Endothelial cell of umbilical vein (primary cell): Measurements from ENCODE around the gene GHITM. TPM values are rescaled to one million over a fixed set of nuclear protein-coding genes. Genes with fewer than 3 reads are reported as not detected.

Source experiments
- BruUV-seq: library from RNA; stranded (reverse); fragments of 400-500 nt; replicated peaks from 2 replicates; lab custom pipeline; 2021; lab: Mats Ljungman, UMichigan
- CTCF ChIA-PET: fragments of 300-600, 350-600 bp; sonication (Branson Sonifier 250); formaldehyde crosslinking; loops from one replicate; lab custom pipeline; 2021; ENCODE audit warnings: antibody characterized with exemption, inconsistent platforms; lab: Charles Lee
- POLR2A ChIA-PET: fragments of 300-600, 350-600 bp; sonication (Branson Sonifier 250); formaldehyde crosslinking; loops from one replicate; lab custom pipeline; 2021; ENCODE audit warnings: antibody characterized with exemption, inconsistent platforms; lab: Charles Lee
- DNase-seq: peaks from one replicate; pipeline ENCODE4 v3.0.0-alpha.2; 2011; ENCODE audit warnings: low read depth, low spot score
- FAIRE-seq: peaks from 2 replicates; lab custom pipeline; 2011; peaks lifted over from hg19 to GRCh38; lab: Jason Lieb, UNC
- H2AFZ ChIP-seq: 2 replicates; pipeline ENCODE4 v1.6.0; 2012; ENCODE audit warnings: low read depth, low read length, control low read depth, inconsistent platforms
- H3K27ac ChIP-seq: 2 replicates; pipeline ENCODE4 v1.5.1; 2011; ENCODE audit warnings: low read depth, mild to moderate bottlenecking, control low read depth, low read length, moderate library complexity; ENCODE audit not compliant: insufficient read depth
- H3K27me3 ChIP-seq, 2 experiments: 2 replicates each; pipeline versions ENCODE4 v1.6.0 to v1.6.1; 2011; ENCODE audit warnings: low read length in 2 of 2, mixed read lengths in 1 of 2; ENCODE audit not compliant: control insufficient read depth in 2 of 2, insufficient read depth in 2 of 2
- H3K36me3 ChIP-seq, 2 experiments: 2 replicates in 1 of 2; 3 replicates in 1 of 2; pipeline ENCODE4 v1.5.1; 2011; ENCODE audit warnings: low read length in 2 of 2, mild to moderate bottlenecking in 1 of 2, moderate library complexity in 1 of 2; ENCODE audit not compliant: control insufficient read depth in 2 of 2, insufficient read depth in 2 of 2; ENCODE audit errors: extremely low read depth in 1 of 2
- H3K4me1 ChIP-seq: 3 replicates; pipeline ENCODE4 v1.5.1; 2011; ENCODE audit warnings: mild to moderate bottlenecking, low read length; ENCODE audit not compliant: control insufficient read depth, insufficient read depth; ENCODE audit errors: extremely low read depth
- H3K4me2 ChIP-seq: 2 replicates; pipeline ENCODE4 v1.6.1; 2011; ENCODE audit warnings: low read length, control low read depth, mixed read lengths; ENCODE audit not compliant: insufficient read depth
- H3K4me3 ChIP-seq, 3 experiments: fragments of 200-600 bp in 1 of 3; sonication (generic), shearing (Covaris generic) in 1 of 3; replicated peaks in 1 of 3; 2 replicates each; pipeline ENCODE4 v1.5.1; 2011 to 2016; ENCODE audit warnings: control low read depth in 3 of 3, low read length in 3 of 3, mild to moderate bottlenecking in 2 of 3, inconsistent platforms in 1 of 3, low read depth in 1 of 3, moderate library complexity in 1 of 3; ENCODE audit not compliant: insufficient read depth in 1 of 3
- H3K79me2 ChIP-seq: 2 replicates; pipeline ENCODE4 v1.6.0; 2012; ENCODE audit warnings: low read length, inconsistent platforms; ENCODE audit not compliant: control insufficient read depth, insufficient read depth
- H3K9ac ChIP-seq: replicated peaks from 2 replicates; pipeline ENCODE3; 2011; ENCODE audit warnings: low read length, control low read depth; ENCODE audit not compliant: insufficient read depth; ENCODE audit errors: extremely low read depth
- H3K9me1 ChIP-seq: replicated peaks from 3 replicates; pipeline ENCODE4 v1.6.0; 2011; ENCODE audit warnings: mild to moderate bottlenecking, low read length; ENCODE audit not compliant: control insufficient read depth, insufficient read depth; ENCODE audit errors: extremely low read depth
- H3K9me3 ChIP-seq: replicated peaks from 2 replicates; pipeline ENCODE4 v1.5.1; 2012; ENCODE audit warnings: low read length, inconsistent platforms; ENCODE audit not compliant: control insufficient read depth, insufficient read depth
- H4K20me1 ChIP-seq: replicated peaks from 2 replicates; pipeline ENCODE3; 2011; ENCODE audit warnings: mild to moderate bottlenecking, low read length; ENCODE audit not compliant: control insufficient read depth, insufficient read depth; ENCODE audit errors: extremely low read depth
- EZH2 ChIP-seq: IDR thresholded peaks from 2 replicates; pipeline ENCODE4 v1.6.1; 2012; ENCODE audit warnings: borderline replicate concordance, low read depth, mild to moderate bottlenecking, moderate library complexity, low read length, inconsistent platforms; ENCODE audit not compliant: severe bottlenecking
- FOS ChIP-seq: IDR thresholded peaks from 2 replicates; pipeline ENCODE4 v1.6.1; 2011; ENCODE audit warnings: mild to moderate bottlenecking, low read length, moderate library complexity, borderline replicate concordance; ENCODE audit not compliant: insufficient read depth
- GATA2 ChIP-seq: IDR thresholded peaks from 2 replicates; pipeline ENCODE4 v1.7.0; 2011; ENCODE audit warnings: low read depth, mild to moderate bottlenecking, moderate library complexity, mixed read lengths, low read length; ENCODE audit not compliant: insufficient read length, insufficient read depth
- JUN ChIP-seq: IDR thresholded peaks from 2 replicates; pipeline ENCODE4 v1.6.1; 2011; ENCODE audit warnings: borderline replicate concordance, low read depth; ENCODE audit not compliant: insufficient read length, insufficient read depth
- MAX ChIP-seq: IDR thresholded peaks from 2 replicates; pipeline ENCODE4 v1.6.1; 2011; ENCODE audit not compliant: insufficient read depth, insufficient read length
- MYC ChIP-seq: IDR thresholded peaks from one replicate; pipeline ENCODE4 v1.6.1; 2011; ENCODE audit warnings: mild to moderate bottlenecking, low read depth, low read length
- POLR2A ChIP-seq: IDR thresholded peaks from 2 replicates; pipeline ENCODE4 v1.6.1; 2012; ENCODE audit warnings: low read depth, mild to moderate bottlenecking, control low read depth, low read length
- POLR2AphosphoS5 ChIP-seq: IDR thresholded peaks from 2 replicates; pipeline ENCODE4 v1.6.1; 2012; ENCODE audit warnings: low read depth, mild to moderate bottlenecking, control low read depth, low read length, moderate library complexity; ENCODE audit not compliant: insufficient read depth
- dilution Hi-C: fragments of 300-500 bp; cut with MboI; formaldehyde crosslinking; loops from one replicate; pipeline ENCODE4 v1.15.0; 2019; ENCODE audit warnings: low sequenced_read_pairs; ENCODE audit not compliant: extremely low pct_ligation_motif_present
- intact Hi-C: fragments of 100-400 bp; cut with micrococcal nuclease; formaldehyde crosslinking; loops from one replicate; pipeline ENCODE4 v1.10.0; 2022
- polyA plus RNA-seq, 4 experiments: library from polyadenylated mRNA; depleted of rRNA in 3 of 4; stranded (reverse) in 3 of 4; unstranded in 1 of 4; fragments of >200 nt; gene quantifications; 2 replicates each; pipeline versions ENCODE4 v1.2.1 to v1.2.3, GENCODE V29; 2011 to 2012; ENCODE audit warnings: missing spikeins in 1 of 4
- total RNA-seq: library from RNA; stranded (reverse); gene quantifications from 2 replicates; pipeline ENCODE4 v1.2.3, GENCODE V29; 2021
- TF ChIP-seq, protein P1 (sequence below), 2 donors: IDR thresholded peaks; 1 replicate in 1 of 2; 2 replicates in 1 of 2; pipeline ENCODE4 v1.5.1; 2011; ENCODE audit warnings: low read length in 2 of 2, mild to moderate bottlenecking in 2 of 2, moderate library complexity in 2 of 2, control low read depth in 1 of 2, inconsistent platforms in 1 of 2, low read depth in 1 of 2; ENCODE audit not compliant: insufficient read depth in 1 of 2; ENCODE audit errors: extremely low read depth in 1 of 2

GHITM gene
- total and polyA plus RNA-seq, 2 donors (not counting 3 experiments of a cell fraction or from before 2014, with no cell fraction given) = 113 to 122 TPM

GRCh38 chr10:84172467-84173356 lies 33.4 kb downstream of the GHITM start:
- FAIRE-seq = no peak
- dilution Hi-C loops = no loop called here

More at GRCh38 chr10:84172467-84173356, 33.4 kb downstream of the GHITM start:
- CTCF ChIA-PET = no interaction called here
- no peak overlapping the region for H3K4me3 ChIP-seq
- H4K20me1 ChIP-seq = no peaks in the 10 kb centered on the region
- TF ChIP-seq MAX (no peak), GATA2 (no peak), MYC (no peak), EZH2 (no peak), JUN (no peak), POLR2AphosphoS5 (no peak), FOS (no peak), POLR2A (no peak)
- TF ChIP-seq, protein P1, sequence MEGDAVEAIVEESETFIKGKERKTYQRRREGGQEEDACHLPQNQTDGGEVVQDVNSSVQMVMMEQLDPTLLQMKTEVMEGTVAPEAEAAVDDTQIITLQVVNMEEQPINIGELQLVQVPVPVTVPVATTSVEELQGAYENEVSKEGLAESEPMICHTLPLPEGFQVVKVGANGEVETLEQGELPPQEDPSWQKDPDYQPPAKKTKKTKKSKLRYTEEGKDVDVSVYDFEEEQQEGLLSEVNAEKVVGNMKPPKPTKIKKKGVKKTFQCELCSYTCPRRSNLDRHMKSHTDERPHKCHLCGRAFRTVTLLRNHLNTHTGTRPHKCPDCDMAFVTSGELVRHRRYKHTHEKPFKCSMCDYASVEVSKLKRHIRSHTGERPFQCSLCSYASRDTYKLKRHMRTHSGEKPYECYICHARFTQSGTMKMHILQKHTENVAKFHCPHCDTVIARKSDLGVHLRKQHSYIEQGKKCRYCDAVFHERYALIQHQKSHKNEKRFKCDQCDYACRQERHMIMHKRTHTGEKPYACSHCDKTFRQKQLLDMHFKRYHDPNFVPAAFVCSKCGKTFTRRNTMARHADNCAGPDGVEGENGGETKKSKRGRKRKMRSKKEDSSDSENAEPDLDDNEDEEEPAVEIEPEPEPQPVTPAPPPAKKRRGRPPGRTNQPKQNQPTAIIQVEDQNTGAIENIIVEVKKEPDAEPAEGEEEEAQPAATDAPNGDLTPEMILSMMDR (IDR thresholded peaks at IDR 0.05; ENCODE audit: extremely low read depth in 1 of 2, insufficient read depth in 1 of 2, low read depth in 1 of 2, low read length in 2 of 2) = no peak
- no peaks in the 10 kb centered on the region for H3K79me2 ChIP-seq
- POLR2A ChIA-PET = no interaction called here
- intact Hi-C loops = no loop called here
- H3K9ac ChIP-seq = no peak overlapping the region
- no peaks in the 10 kb centered on the region for H3K9me3 ChIP-seq
- no peaks in the 10 kb centered on the region for H3K36me3 ChIP-seq
- H3K27ac ChIP-seq = no peak overlapping the region
- no peak overlapping the region for H3K4me2 ChIP-seq
- no peak for DNase-seq
- no peak overlapping the region for H2AFZ ChIP-seq
- no peaks in the 10 kb centered on the region for H3K27me3 ChIP-seq
- no peaks in the 10 kb centered on the region for H3K4me1 ChIP-seq
- no TSS peak for BruUV-seq
- H3K9me1 ChIP-seq = no peaks in the 10 kb centered on the region
